ENCODE results near the gene ZNF184. TPM values are rescaled to one million over a fixed set of nuclear protein-coding genes. Genes with fewer than 3 reads are reported as not detected.

Gene ZNF184
- total and polyA plus RNA-seq, 2 donors (not counting 1 experiment from before 2014, with no cell fraction given), result 5.2 to 9.4 TPM

DNA sequence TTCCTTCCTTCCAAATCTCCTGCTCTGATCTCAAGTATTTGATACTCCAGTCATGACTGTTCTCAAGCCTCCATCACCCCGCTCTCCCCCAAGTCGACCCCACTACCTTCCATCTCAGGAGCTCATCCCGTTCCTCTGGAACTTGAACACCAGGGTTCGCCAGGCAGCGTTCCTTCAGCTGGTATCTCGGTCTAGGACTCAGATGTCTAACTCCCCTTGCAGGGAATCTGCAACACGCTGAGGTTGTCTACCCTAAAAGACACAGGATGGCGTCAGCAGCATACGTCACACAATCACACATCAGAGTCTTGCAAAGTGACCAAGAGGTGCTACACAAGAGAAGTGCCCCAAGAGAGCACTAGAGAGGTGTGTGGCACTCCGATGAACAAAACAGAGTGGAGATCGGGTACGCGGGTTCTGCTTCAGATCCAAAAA lies 706 bp downstream of the ZNF184 start:
- H3K79me2 ChIP-seq (ENCODE audit: control insufficient read depth, insufficient read depth, low read length), result peaks cover 2% of the 10 kb centered on the region
- no peaks in the 10 kb centered on the region for H4K20me1 ChIP-seq (ENCODE audit: control insufficient read depth, extremely low read depth, insufficient read depth, low read length)
- H3K4me1 ChIP-seq (ENCODE audit: control insufficient read depth, extremely low read depth, insufficient read depth, low read length), result peaks cover 4% of the 10 kb centered on the region
- peak overlapping the region; percentile 90 for H2AFZ ChIP-seq (ENCODE audit: low read length)
- H3K9me3 ChIP-seq (ENCODE audit: control insufficient read depth, insufficient read depth, low read depth, low read length), result no peaks in the 10 kb centered on the region
- peak overlapping the region; percentile 99 for H3K4me2 ChIP-seq (ENCODE audit: extremely low read depth, insufficient read depth, low read length)
- no peak for TF ChIP-seq EZH2 (IDR thresholded peaks at IDR 0.05; ENCODE audit: low read length, missing control alignments)
- TF ChIP-seq, protein P1, sequence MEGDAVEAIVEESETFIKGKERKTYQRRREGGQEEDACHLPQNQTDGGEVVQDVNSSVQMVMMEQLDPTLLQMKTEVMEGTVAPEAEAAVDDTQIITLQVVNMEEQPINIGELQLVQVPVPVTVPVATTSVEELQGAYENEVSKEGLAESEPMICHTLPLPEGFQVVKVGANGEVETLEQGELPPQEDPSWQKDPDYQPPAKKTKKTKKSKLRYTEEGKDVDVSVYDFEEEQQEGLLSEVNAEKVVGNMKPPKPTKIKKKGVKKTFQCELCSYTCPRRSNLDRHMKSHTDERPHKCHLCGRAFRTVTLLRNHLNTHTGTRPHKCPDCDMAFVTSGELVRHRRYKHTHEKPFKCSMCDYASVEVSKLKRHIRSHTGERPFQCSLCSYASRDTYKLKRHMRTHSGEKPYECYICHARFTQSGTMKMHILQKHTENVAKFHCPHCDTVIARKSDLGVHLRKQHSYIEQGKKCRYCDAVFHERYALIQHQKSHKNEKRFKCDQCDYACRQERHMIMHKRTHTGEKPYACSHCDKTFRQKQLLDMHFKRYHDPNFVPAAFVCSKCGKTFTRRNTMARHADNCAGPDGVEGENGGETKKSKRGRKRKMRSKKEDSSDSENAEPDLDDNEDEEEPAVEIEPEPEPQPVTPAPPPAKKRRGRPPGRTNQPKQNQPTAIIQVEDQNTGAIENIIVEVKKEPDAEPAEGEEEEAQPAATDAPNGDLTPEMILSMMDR (conservative IDR thresholded peaks at IDR 0.05 in 1 of 2, IDR thresholded peaks at IDR 0.05 in 1 of 2; ENCODE audit: low read depth in 1 of 2, low read length in 2 of 2), result no peak
- H3K27ac ChIP-seq (ENCODE audit: insufficient read depth, low read length), result peak overlapping the region; percentile 96
- peak overlapping the region; percentile 86 for H3K9ac ChIP-seq (ENCODE audit: insufficient read depth, low read length)
- H3K36me3 ChIP-seq (ENCODE audit: control insufficient read depth, insufficient read depth, low read length), result no peaks in the 10 kb centered on the region
- peak overlapping the region; percentile 92 to 97 (median 96) for H3K4me3 ChIP-seq (replicated peaks in 1 of 4; ENCODE audit: control extremely low read depth in 1 of 4, insufficient read depth in 1 of 4, low read depth in 3 of 4, low read length in 4 of 4)
- H3K27me3 ChIP-seq (ENCODE audit: control insufficient read depth, insufficient read depth, low read length), result no peaks in the 10 kb centered on the region
- DNase-seq (ENCODE audit: low read depth in 2 of 2), result peak; percentile 83 to 86

DNA sequence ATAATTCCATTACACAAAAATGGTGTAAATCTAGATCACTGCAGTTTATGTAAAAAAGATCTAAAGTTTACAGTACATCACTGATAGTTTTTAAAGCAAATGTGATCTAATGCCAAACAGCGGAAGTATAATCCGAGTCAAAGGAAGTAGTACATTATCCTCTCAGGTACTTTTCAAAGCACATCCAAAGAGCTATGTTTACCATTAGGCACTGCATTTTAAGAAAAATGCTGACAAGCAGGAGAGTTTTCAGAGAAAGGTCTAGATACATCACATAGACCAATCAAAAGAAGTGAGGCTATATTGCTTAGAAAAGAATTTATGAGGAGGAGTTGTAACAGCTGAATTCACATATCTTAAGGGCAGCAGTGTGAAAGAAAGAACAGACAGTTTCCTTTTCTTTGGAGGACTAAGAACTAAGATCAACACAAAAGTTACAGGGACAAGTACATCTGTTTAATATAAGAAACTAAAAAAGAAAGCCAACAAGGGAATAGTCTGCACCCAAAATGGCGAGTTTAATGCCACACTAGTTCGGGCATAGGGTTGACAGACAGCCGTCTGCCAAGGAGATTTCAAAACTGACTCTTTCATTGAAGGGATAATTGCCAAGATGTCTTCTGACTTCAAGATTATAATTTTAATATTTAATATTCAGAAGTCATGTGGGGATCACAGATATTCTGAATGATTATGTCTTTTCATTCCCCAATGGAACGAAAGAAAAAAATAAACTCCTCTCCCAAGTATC lies 1.4 kb downstream of the ZNF184 start:
- peak overlapping the region; percentile 90 for H2AFZ ChIP-seq (ENCODE audit: low read length)
- peaks cover 2% of the 10 kb centered on the region for H3K79me2 ChIP-seq (ENCODE audit: control insufficient read depth, insufficient read depth, low read length)
- peak overlapping the region; percentile 86 for H3K9ac ChIP-seq (ENCODE audit: insufficient read depth, low read length)
- peak overlapping the region; percentile 99 for H3K4me2 ChIP-seq (ENCODE audit: extremely low read depth, insufficient read depth, low read length)
- TF ChIP-seq, protein P1 (conservative IDR thresholded peaks at IDR 0.05 in 1 of 2, IDR thresholded peaks at IDR 0.05 in 1 of 2; ENCODE audit: low read depth in 1 of 2, low read length in 2 of 2), result no peak
- TF ChIP-seq EZH2 (IDR thresholded peaks at IDR 0.05; ENCODE audit: low read length, missing control alignments), result no peak
- DNase-seq (ENCODE audit: low read depth in 2 of 2), result no peak
- H3K9me3 ChIP-seq (ENCODE audit: control insufficient read depth, insufficient read depth, low read depth, low read length), result no peaks in the 10 kb centered on the region
- H4K20me1 ChIP-seq (ENCODE audit: control insufficient read depth, extremely low read depth, insufficient read depth, low read length), result no peaks in the 10 kb centered on the region
- peak overlapping the region; percentile 92 to 97 (median 96) for H3K4me3 ChIP-seq (replicated peaks in 1 of 4; ENCODE audit: control extremely low read depth in 1 of 4, insufficient read depth in 1 of 4, low read depth in 3 of 4, low read length in 4 of 4)
- H3K27ac ChIP-seq (ENCODE audit: insufficient read depth, low read length), result peak overlapping the region; percentile 96
- H3K27me3 ChIP-seq (ENCODE audit: control insufficient read depth, insufficient read depth, low read length), result no peaks in the 10 kb centered on the region
- no peaks in the 10 kb centered on the region for H3K36me3 ChIP-seq (ENCODE audit: control insufficient read depth, insufficient read depth, low read length)
- peaks cover 4% of the 10 kb centered on the region for H3K4me1 ChIP-seq (ENCODE audit: control insufficient read depth, extremely low read depth, insufficient read depth, low read length)

DNA sequence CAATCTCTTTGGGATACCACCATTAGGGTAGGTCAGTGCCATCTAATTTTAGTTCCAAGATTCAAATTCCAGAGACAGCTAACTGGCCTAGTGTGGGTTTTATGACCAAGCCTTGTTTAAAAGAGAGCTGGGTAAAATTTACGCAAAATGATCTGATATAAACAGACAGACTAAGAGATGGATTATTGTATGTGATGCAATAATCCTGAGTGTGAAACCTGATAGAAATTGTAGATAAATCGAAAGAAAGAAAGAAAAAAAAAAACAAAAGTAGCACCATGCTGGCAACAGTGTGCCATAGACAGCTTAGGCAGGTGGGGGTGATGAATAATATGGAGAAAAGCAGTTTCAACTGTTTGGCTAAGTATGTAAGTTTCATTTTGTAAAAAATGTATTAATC lies 2.9 kb downstream of the ZNF184 start:
- DNase-seq (ENCODE audit: low read depth in 2 of 2), result no peak
- no peak for TF ChIP-seq EZH2 (IDR thresholded peaks at IDR 0.05; ENCODE audit: low read length, missing control alignments)
- TF ChIP-seq, protein P1 (conservative IDR thresholded peaks at IDR 0.05 in 1 of 2, IDR thresholded peaks at IDR 0.05 in 1 of 2; ENCODE audit: low read depth in 1 of 2, low read length in 2 of 2), result no peak
- Histone ChIP-seq H3K9ac (ENCODE audit: insufficient read depth, low read length) (no peak overlapping the region), H3K9me3 (ENCODE audit: control insufficient read depth, insufficient read depth, low read depth, low read length) (no peaks in the 10 kb centered on the region), H3K4me3 (replicated peaks in 1 of 4; ENCODE audit: control extremely low read depth in 1 of 4, insufficient read depth in 1 of 4, low read depth in 3 of 4, low read length in 4 of 4) (no peak overlapping the region), H3K27me3 (ENCODE audit: control insufficient read depth, insufficient read depth, low read length) (no peaks in the 10 kb centered on the region), H3K36me3 (ENCODE audit: control insufficient read depth, insufficient read depth, low read length) (no peaks in the 10 kb centered on the region), H2AFZ (ENCODE audit: low read length) (no peak overlapping the region), H3K4me1 (ENCODE audit: control insufficient read depth, extremely low read depth, insufficient read depth, low read length) (peaks cover 4% of the 10 kb centered on the region), H4K20me1 (ENCODE audit: control insufficient read depth, extremely low read depth, insufficient read depth, low read length) (no peaks in the 10 kb centered on the region), H3K79me2 (ENCODE audit: control insufficient read depth, insufficient read depth, low read length) (peaks cover 2% of the 10 kb centered on the region), H3K4me2 (ENCODE audit: extremely low read depth, insufficient read depth, low read length) (no peak overlapping the region), H3K27ac (ENCODE audit: insufficient read depth, low read length) (no peak overlapping the region)
